Thyroid gland (tissue), 4 donors: Measurements from ENCODE around the gene DPP6. TPM values are rescaled to one million over a fixed set of nuclear protein-coding genes. Genes with fewer than 3 reads are reported as not detected.

Source experiments
- DNase-seq, 2 donors: peaks; one replicate each; pipeline ENCODE4 v3.0.0-alpha.2; 2019
- H3K27ac ChIP-seq, 3 donors: fragments of 200-600 bp; sonication (generic); 1 replicate in 2 of 3; 2 replicates in 1 of 3; pipeline ENCODE4 v1.5.1; 2016 to 2019; ENCODE audit warnings: mild to moderate bottlenecking in 1 of 3, moderate library complexity in 1 of 3
- H3K27me3 ChIP-seq: fragments of 200-600 bp; sonication (generic); one replicate; pipeline ENCODE4 v1.5.1; 2019
- H3K36me3 ChIP-seq, 2 donors: fragments of 200-600 bp; sonication (generic); one replicate each; pipeline ENCODE4 v1.5.1; 2016 to 2019
- H3K4me1 ChIP-seq, 2 donors: fragments of 200-600 bp; sonication (generic); one replicate each; pipeline ENCODE4 v1.5.1; 2017 to 2019
- H3K4me3 ChIP-seq, 3 donors: fragments of 200-600 bp; sonication (generic); replicated peaks in 1 of 3; 1 replicate in 2 of 3; 2 replicates in 1 of 3; pipeline ENCODE4 v1.5.1; 2016; ENCODE audit warnings: mild to moderate bottlenecking in 1 of 3
- H3K9me3 ChIP-seq: fragments of 200-600 bp; sonication (generic); one replicate; pipeline ENCODE4 v1.5.1; 2017
- POLR2A ChIP-seq, 2 donors: fragments of 450-650 bp; IDR thresholded peaks; one replicate each; pipeline ENCODE4 v1.6.1; 2017; ENCODE audit warnings: antibody characterized with exemption in 2 of 2, mild to moderate bottlenecking in 2 of 2, moderate library complexity in 1 of 2
- WGBS, 2 donors: methylation state at CpG; one replicate each; pipeline ENCODE4 v1.1.5; 2017; 5-methylcytosine and 5-hydroxymethylcytosine counted together
- intact Hi-C: fragments of 100-400 bp; cut with DNase I; formaldehyde crosslinking; loops from one replicate; pipeline ENCODE4 v1.15.1; 2023
- total RNA-seq, 4 donors: library from RNA; depleted of rRNA; stranded (reverse); fragments of >200 nt; gene quantifications; one replicate each; pipeline ENCODE4 v1.2.3, GENCODE V29; 2016
- TF ChIP-seq, protein P1 (sequence below), 6 experiments: fragments of 200-600 bp in 3 of 6; fragments of 450-650 bp in 3 of 6; sonication (generic) in 3 of 6; IDR thresholded peaks; one replicate each; pipeline ENCODE4 v1.5.1; 2016 to 2019; ENCODE audit warnings: antibody characterized with exemption in 6 of 6, mild to moderate bottlenecking in 2 of 6, inconsistent platforms in 1 of 6, moderate library complexity in 1 of 6

The DPP6 gene
- total RNA-seq, 4 donors from 2014 or later, result 50.7 to 97.7 (median 68.9) TPM

DNA sequence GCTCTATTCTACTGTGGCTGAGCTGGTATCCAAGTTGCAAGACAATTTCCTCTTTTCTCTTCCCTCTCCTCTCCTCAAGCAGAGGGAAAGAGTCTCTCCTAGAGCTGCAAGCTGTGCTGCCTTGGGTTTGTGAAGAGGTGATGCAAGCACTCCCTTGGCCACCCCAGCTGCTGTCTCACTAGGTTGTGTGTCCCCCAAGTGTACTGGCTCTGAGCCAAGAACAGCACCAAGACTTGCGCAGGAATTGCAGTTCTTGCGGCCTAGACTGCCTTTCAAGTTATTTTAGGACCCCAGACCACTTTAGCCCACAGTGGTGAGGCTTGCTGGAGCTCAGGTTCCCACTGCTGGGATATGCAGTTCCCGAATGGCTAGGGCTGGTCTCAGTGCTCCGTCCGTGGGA lies 411.6 kb downstream of the DPP6 start:
- H3K27me3 ChIP-seq, result no peaks in the 10 kb centered on the region
- TF ChIP-seq POLR2A (IDR thresholded peaks at IDR 0.05), result no peak
- TF ChIP-seq, protein P1, sequence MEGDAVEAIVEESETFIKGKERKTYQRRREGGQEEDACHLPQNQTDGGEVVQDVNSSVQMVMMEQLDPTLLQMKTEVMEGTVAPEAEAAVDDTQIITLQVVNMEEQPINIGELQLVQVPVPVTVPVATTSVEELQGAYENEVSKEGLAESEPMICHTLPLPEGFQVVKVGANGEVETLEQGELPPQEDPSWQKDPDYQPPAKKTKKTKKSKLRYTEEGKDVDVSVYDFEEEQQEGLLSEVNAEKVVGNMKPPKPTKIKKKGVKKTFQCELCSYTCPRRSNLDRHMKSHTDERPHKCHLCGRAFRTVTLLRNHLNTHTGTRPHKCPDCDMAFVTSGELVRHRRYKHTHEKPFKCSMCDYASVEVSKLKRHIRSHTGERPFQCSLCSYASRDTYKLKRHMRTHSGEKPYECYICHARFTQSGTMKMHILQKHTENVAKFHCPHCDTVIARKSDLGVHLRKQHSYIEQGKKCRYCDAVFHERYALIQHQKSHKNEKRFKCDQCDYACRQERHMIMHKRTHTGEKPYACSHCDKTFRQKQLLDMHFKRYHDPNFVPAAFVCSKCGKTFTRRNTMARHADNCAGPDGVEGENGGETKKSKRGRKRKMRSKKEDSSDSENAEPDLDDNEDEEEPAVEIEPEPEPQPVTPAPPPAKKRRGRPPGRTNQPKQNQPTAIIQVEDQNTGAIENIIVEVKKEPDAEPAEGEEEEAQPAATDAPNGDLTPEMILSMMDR (IDR thresholded peaks at IDR 0.05), result no peak
- intact Hi-C loops, result no loop called here
- H3K9me3 ChIP-seq, result no peaks in the 10 kb centered on the region
- no peak overlapping the region for H3K27ac ChIP-seq
- 86 to 93% methylated on average over 2 to 5 of the region's 5 CpGs for WGBS, 2 donors
- DNase-seq, result no peak
- no peaks in the 10 kb centered on the region for H3K36me3 ChIP-seq
- H3K4me1 ChIP-seq, result no peaks in the 10 kb centered on the region
- H3K4me3 ChIP-seq, result no peak overlapping the region

DNA sequence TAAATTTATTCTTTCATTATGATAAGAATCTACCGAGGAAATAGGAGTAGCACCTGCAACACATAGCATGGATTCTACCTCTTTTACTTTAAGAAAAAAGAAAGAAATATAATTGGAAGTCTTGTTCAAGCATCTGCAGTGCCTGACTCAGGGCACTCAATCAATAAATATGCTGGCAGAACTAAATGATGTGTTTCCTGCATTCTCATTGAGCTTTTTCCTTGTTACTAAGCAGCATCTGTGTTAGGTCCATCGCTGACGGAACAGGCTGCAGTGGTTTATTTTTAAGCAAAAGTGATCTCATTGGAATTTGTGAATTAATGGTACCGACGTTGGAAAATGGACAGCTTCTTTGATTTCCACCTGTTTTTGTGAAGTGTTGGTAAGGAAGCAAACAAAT lies 417.5 kb downstream of the DPP6 start:
- Histone ChIP-seq H3K9me3 (no peaks in the 10 kb centered on the region), H3K27me3 (no peaks in the 10 kb centered on the region), H3K4me1 (no peaks in the 10 kb centered on the region), H3K27ac (no peak overlapping the region), H3K4me3 (no peak overlapping the region), H3K36me3 (no peaks in the 10 kb centered on the region)
- DNase-seq, result no peak
- 84 to 92% methylated on average over 5 of the region's 5 CpGs for WGBS, 2 donors
- intact Hi-C loops, result no loop called here
- TF ChIP-seq, protein P1 (IDR thresholded peaks at IDR 0.05), result no peak
- no peak for TF ChIP-seq POLR2A (IDR thresholded peaks at IDR 0.05)

DNA sequence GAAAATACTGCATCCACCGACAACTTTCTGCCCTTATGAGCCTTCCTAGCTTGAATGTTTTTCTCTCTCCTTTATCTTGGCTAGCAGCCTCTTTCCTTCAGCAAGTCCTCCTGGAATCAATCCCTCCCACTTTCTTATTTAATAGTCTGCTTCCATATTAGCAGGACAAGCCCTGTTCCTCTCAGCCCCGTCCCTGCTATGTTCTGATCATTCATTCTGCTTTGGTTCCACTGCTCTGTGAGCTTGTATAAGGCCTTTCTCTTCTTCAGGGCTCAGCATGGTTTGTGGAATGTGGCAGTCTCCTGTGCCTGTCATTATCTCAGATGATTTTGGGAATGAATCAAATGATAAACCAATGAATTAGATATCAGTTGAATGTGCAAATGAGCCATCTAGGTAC lies 420.1 kb downstream of the DPP6 start:
- no peaks in the 10 kb centered on the region for H3K9me3 ChIP-seq
- H3K27me3 ChIP-seq, result no peaks in the 10 kb centered on the region
- H3K27ac ChIP-seq, result no peak overlapping the region
- no peak for TF ChIP-seq POLR2A (IDR thresholded peaks at IDR 0.05)
- TF ChIP-seq, protein P1 (IDR thresholded peaks at IDR 0.05), result no peak
- DNase-seq, result no peak
- WGBS, 2 donors, result 61 to 62% methylated on average over 2 of the region's 2 CpGs
- no peak overlapping the region for H3K4me3 ChIP-seq
- H3K4me1 ChIP-seq, result peaks cover 4 to 7% of the 10 kb centered on the region in 2 donors
- intact Hi-C loops, result no loop called here
- H3K36me3 ChIP-seq, result no peaks in the 10 kb centered on the region

DNA sequence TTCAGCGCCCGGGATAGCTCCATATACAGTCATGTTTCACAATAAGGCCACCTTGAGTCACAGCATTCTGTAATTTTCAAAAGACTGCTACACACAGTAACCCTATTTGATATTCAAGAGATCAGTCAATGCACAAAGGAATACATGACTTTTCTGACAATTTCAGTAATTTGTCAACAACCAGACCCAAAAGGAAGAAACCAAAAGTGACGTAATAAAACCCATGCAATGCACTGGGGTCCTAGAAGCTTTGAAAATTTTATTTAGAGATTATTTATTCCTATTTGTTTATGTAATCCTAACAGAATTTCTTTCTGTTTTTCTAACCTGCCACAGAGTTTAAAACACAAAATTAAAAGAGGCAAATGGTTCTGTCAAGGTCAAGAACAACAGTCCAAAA lies 421.2 kb downstream of the DPP6 start:
- intact Hi-C loops, result no loop called here
- WGBS, 2 donors, result 90 to 91% methylated on average over 3 of the region's 3 CpGs
- no peak overlapping the region for H3K27ac ChIP-seq
- no peak overlapping the region for H3K4me3 ChIP-seq
- H3K27me3 ChIP-seq, result no peaks in the 10 kb centered on the region
- no peak for DNase-seq
- no peaks in the 10 kb centered on the region for H3K9me3 ChIP-seq
- peaks cover 4 to 7% of the 10 kb centered on the region in 2 donors for H3K4me1 ChIP-seq
- no peaks in the 10 kb centered on the region for H3K36me3 ChIP-seq
- TF ChIP-seq, protein P1 (IDR thresholded peaks at IDR 0.05), result no peak
- TF ChIP-seq POLR2A (IDR thresholded peaks at IDR 0.05), result no peak

DNA sequence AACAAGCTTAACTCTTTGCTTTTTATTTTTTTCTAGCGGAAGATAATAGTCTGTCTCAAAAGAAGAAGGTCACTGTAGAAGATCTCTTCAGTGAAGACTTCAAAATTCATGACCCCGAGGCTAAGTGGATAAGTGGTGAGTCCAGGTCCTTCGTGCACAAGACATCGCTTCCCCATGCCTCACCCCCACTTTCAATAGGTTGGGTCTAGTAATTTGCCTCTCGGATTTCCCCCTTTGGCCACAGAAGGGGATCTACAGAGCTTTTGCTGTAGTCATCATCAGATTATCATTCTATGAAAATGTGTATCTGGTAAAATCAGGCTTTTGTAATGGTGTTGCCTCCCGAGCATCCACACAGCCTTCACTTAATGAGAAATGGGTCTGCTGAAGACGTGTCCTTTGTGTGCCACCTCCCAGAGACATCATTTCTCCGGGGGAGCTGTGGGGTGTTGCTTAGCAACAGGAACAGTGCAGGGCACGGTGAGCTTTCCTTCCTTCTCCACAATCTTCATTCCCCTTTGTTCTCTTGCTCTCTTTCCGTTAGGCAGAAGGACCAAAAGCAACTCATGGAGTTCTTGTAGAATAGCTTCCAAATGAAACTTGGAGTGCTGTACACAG lies 422.8 kb downstream of the DPP6 start:
- intact Hi-C loops, result no loop called here
- Histone ChIP-seq H3K36me3 (no peaks in the 10 kb centered on the region), H3K27me3 (no peaks in the 10 kb centered on the region), H3K4me3 (no peak overlapping the region), H3K9me3 (no peaks in the 10 kb centered on the region), H3K4me1 (peaks cover 4 to 7% of the 10 kb centered on the region in 2 donors), H3K27ac (no peak overlapping the region)
- WGBS, 2 donors, result 57 to 67% methylated on average over 10 of the region's 10 CpGs
- TF ChIP-seq, protein P1 (IDR thresholded peaks at IDR 0.05), result no peak
- no peak for TF ChIP-seq POLR2A (IDR thresholded peaks at IDR 0.05)
- no peak for DNase-seq
